RWPE2 (cell line): ENCODE data around the gene CA10.

Experiments used
- ATAC-seq: fragments of 200-7000 bp; cut with Tn5 transposase; 3 replicates; pipeline ENCODE4 v1.9.1; 2021; ENCODE audit warnings: low read depth
- DNase-seq: peaks from one replicate; pipeline ENCODE4 v3.0.0-alpha.2; 2020; ENCODE audit warnings: low spot score
- H3K27ac ChIP-seq: fragments of 450-650 bp; 2 replicates; pipeline ENCODE4 v1.5.1; 2017; ENCODE audit warnings: mild to moderate bottlenecking; ENCODE audit not compliant: poor library complexity, severe bottlenecking
- H3K27me3 ChIP-seq: fragments of 250-450 bp; sonication (Bioruptor Pico); 2 replicates; pipeline ENCODE4 v1.5.1; 2021; ENCODE audit warnings: mild to moderate bottlenecking, moderate library complexity; ENCODE audit not compliant: insufficient read depth, poor library complexity, severe bottlenecking
- H3K36me3 ChIP-seq: fragments of 250-450 bp; sonication (Bioruptor Pico); 2 replicates; pipeline ENCODE4 v1.5.1; 2020; ENCODE audit warnings: low read depth, mild to moderate bottlenecking, moderate library complexity
- H3K4me1 ChIP-seq: fragments of 250-450 bp; sonication (Bioruptor Pico); 2 replicates; pipeline ENCODE4 v1.5.1; 2021; ENCODE audit warnings: mild to moderate bottlenecking, moderate library complexity; ENCODE audit not compliant: insufficient read depth, poor library complexity, severe bottlenecking
- H3K4me3 ChIP-seq: fragments of 250-450 bp; sonication (Bioruptor Pico); 2 replicates; pipeline ENCODE4 v1.5.1; 2021; ENCODE audit warnings: mild to moderate bottlenecking, moderate library complexity; ENCODE audit not compliant: severe bottlenecking
- H3K9me3 ChIP-seq: fragments of 250-450 bp; sonication (Bioruptor Pico); 2 replicates; pipeline ENCODE4 v1.5.1; 2021; ENCODE audit warnings: mild to moderate bottlenecking, moderate library complexity; ENCODE audit not compliant: severe bottlenecking
- CTCF ChIP-seq: fragments of 450-650 bp; IDR thresholded peaks from one replicate; pipeline ENCODE4 v1.5.1; 2017; ENCODE audit warnings: mild to moderate bottlenecking, moderate library complexity; ENCODE audit not compliant: poor library complexity, severe bottlenecking

The CA10 gene

DNA sequence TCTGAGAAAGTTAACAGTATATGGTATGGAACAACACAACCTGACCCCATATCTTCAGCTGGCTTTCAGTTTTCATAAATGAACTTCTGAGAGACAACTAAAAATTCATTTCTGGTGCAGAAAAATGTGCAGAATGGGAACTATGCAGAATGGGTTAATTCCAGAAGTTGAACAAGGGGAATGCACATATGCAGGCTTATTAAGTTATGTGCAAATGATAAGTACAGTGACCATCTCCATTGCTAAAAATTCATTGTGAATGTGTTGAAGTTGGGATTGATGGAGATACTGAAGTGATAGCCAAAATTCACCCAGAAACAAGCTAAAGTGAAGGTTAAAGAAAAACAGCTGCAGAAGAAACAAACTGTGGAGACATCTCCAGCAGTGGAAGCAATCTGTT lies 315.8 kb downstream of the CA10 start:
- H3K27ac ChIP-seq, result no peak overlapping the region
- ATAC-seq (no peak), DNase-seq (no peak)
- no peaks in the 10 kb centered on the region for H3K9me3 ChIP-seq
- H3K4me3 ChIP-seq, result no peak overlapping the region
- H3K4me1 ChIP-seq, result no peaks in the 10 kb centered on the region
- H3K36me3 ChIP-seq, result no peaks in the 10 kb centered on the region
- H3K27me3 ChIP-seq, result no peaks in the 10 kb centered on the region
- TF ChIP-seq CTCF, result no peak

- Histone ChIP-seq H3K4me3 (no peak overlapping the region), H3K9me3 (no peaks in the 10 kb centered on the region), H3K27me3 (no peaks in the 10 kb centered on the region), H3K27ac (no peak overlapping the region), H3K4me1 (no peaks in the 10 kb centered on the region), H3K36me3 (no peaks in the 10 kb centered on the region)
- ATAC-seq (no peak), DNase-seq (no peak)
- no peak for TF ChIP-seq CTCF
Measured at GRCh38 chr17:51841669-51842068, 316.8 kb downstream of the CA10 start.

- DNase-seq, result no peak
- H3K9me3 ChIP-seq, result no peaks in the 10 kb centered on the region
- H3K27me3 ChIP-seq, result no peaks in the 10 kb centered on the region
- ATAC-seq, result no peak
- no peak for TF ChIP-seq CTCF
- H3K27ac ChIP-seq, result no peak overlapping the region
- no peaks in the 10 kb centered on the region for H3K36me3 ChIP-seq
- H3K4me3 ChIP-seq, result no peak overlapping the region
- no peaks in the 10 kb centered on the region for H3K4me1 ChIP-seq
Measured at GRCh38 chr17:51840688-51841087, 317.8 kb downstream of the CA10 start.

GRCh38 chr17:51833620-51834019 lies 324.9 kb downstream of the CA10 start:
- ATAC-seq (no peak), DNase-seq (no peak)
- no peak overlapping the region for H3K27ac ChIP-seq
- H3K4me3 ChIP-seq, result no peak overlapping the region
- H3K36me3 ChIP-seq, result no peaks in the 10 kb centered on the region
- no peaks in the 10 kb centered on the region for H3K4me1 ChIP-seq
- H3K27me3 ChIP-seq, result no peaks in the 10 kb centered on the region
- peak; percentile 8 for TF ChIP-seq CTCF
- no peaks in the 10 kb centered on the region for H3K9me3 ChIP-seq

DNA sequence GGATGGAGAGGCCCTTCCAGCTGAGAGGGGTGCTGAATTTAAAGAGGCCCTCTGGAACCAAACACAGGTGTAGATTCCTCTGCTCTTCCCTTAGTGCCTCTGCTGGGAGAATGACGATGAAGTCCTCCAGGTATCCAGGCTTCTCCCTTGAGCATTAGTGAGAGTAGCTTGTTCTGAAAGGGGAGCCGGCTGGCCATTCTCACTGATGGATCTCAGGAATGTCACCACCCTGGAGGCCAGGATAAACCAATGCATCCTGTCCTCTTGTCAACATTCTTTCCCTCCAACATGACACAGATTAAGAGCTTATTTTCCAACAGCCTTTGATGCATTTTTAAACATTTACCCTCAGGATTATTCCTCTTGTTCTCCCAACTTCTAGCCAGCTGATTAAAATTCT lies 325.5 kb downstream of the CA10 start:
- no peaks in the 10 kb centered on the region for H3K36me3 ChIP-seq
- H3K4me1 ChIP-seq, result no peaks in the 10 kb centered on the region
- no peak for DNase-seq
- H3K9me3 ChIP-seq, result no peaks in the 10 kb centered on the region
- no peak overlapping the region for H3K27ac ChIP-seq
- TF ChIP-seq CTCF, result no peak
- H3K27me3 ChIP-seq, result no peaks in the 10 kb centered on the region
- H3K4me3 ChIP-seq, result no peak overlapping the region
- ATAC-seq, result no peak
